Kidney tubule cell (primary cell): ENCODE data around the gene CROCC.
"Not testable (repeated sequence)": the region's sequence is repeated elsewhere in the genome, so short reads cannot be mapped to it uniquely, and the experiment has no call there.

Experiments
- DNase-seq: peaks from one replicate; pipeline ENCODE4 v3.0.0-alpha.2; 2018; ENCODE audit warnings: low spot score

CROCC gene

GRCh38 chr1:16921391-16922185 lies at the start of gene CROCC:
TSS of gene CROCC (plus strand) at chr1:16921931. CDS start at chr1:16922019, 88 bp downstream.
- peak; percentile 63 for DNase-seq

- peak; percentile 94 for DNase-seq
Observed at GRCh38 chr1:16872152-16873075, 49.3 kb upstream of the CROCC start.

GRCh38 chr1:16873076-16873879 lies 48.5 kb upstream of the CROCC start:
- peak; percentile 15 for DNase-seq

GRCh38 chr1:16874968-16875765 lies 46.6 kb upstream of the CROCC start:
- not testable (repeated sequence) for DNase-seq

- peak; percentile 11 for DNase-seq
Observed at GRCh38 chr1:16881742-16882141, 40.0 kb upstream of the CROCC start.

GRCh38 chr1:16882986-16883385 lies 38.7 kb upstream of the CROCC start:
- no peak for DNase-seq

GRCh38 chr1:16884487-16884886 lies 37.2 kb upstream of the CROCC start:
- not testable (repeated sequence) for DNase-seq

- DNase-seq, result no peak
Observed at GRCh38 chr1:16886860-16887605, 34.7 kb upstream of the CROCC start.

GRCh38 chr1:16888860-16889816 lies 32.6 kb upstream of the CROCC start:
- DNase-seq, result peak; percentile 96

- not testable (repeated sequence) for DNase-seq
Observed at GRCh38 chr1:16890539-16891021, 31.2 kb upstream of the CROCC start.

GRCh38 chr1:16891057-16891456 lies 30.7 kb upstream of the CROCC start:
- DNase-seq, result not testable (repeated sequence)

GRCh38 chr1:16892978-16893525 lies 28.7 kb upstream of the CROCC start:
- not testable (repeated sequence) for DNase-seq

GRCh38 chr1:16893796-16894195 lies 27.9 kb upstream of the CROCC start:
- DNase-seq, result not testable (repeated sequence)

- DNase-seq, result not testable (repeated sequence)
Observed at GRCh38 chr1:16894338-16894737, 27.4 kb upstream of the CROCC start.

GRCh38 chr1:16895233-16895597 lies 26.5 kb upstream of the CROCC start:
- not testable (repeated sequence) for DNase-seq

- peak; percentile 100 for DNase-seq
Observed at GRCh38 chr1:16895598-16896315, 26.0 kb upstream of the CROCC start, which contains the start of gene RNU1-2. TSS of gene RNU1-2 (plus strand) at chr1:16895980.

- DNase-seq, result peak; percentile 97
Observed at GRCh38 chr1:16896316-16897055, 25.2 kb upstream of the CROCC start.
